IPS-20b (cell line): ENCODE results near the gene HSPB2.
"Not testable (repeated sequence)": the region's sequence is repeated elsewhere in the genome, so short reads cannot be mapped to it uniquely, and the experiment has no call there.

Experiments
- H3K27ac ChIP-seq: one replicate; pipeline ENCODE4 v1.5.1; 2013; ENCODE audit warnings: low read length
- H3K27me3 ChIP-seq: 2 replicates; pipeline ENCODE4 v1.6.1; 2013; ENCODE audit warnings: mild to moderate bottlenecking, low read length, inconsistent platforms; ENCODE audit not compliant: insufficient read depth
- H3K36me3 ChIP-seq: 2 replicates; pipeline ENCODE4 v1.6.1; 2013; ENCODE audit warnings: low read depth, mild to moderate bottlenecking, inconsistent platforms, low read length, moderate library complexity; ENCODE audit not compliant: insufficient read depth
- H3K4me1 ChIP-seq: 2 replicates; pipeline ENCODE4 v1.6.1; 2013; ENCODE audit warnings: mild to moderate bottlenecking, control low read depth, inconsistent platforms, low read length, moderate library complexity; ENCODE audit not compliant: insufficient read depth
- H3K4me3 ChIP-seq: 2 replicates; pipeline ENCODE4 v1.5.1; 2013; ENCODE audit warnings: mild to moderate bottlenecking, low read length, inconsistent platforms
- H3K9ac ChIP-seq: 2 replicates; pipeline ENCODE4 v1.6.1; 2013; ENCODE audit warnings: low read depth, mild to moderate bottlenecking, inconsistent platforms, low read length, moderate library complexity
- H3K9me3 ChIP-seq: 2 replicates; pipeline ENCODE4 v1.6.1; 2013; ENCODE audit warnings: mild to moderate bottlenecking, low read depth, low read length, inconsistent platforms; ENCODE audit not compliant: insufficient read depth

The HSPB2 gene

DNA sequence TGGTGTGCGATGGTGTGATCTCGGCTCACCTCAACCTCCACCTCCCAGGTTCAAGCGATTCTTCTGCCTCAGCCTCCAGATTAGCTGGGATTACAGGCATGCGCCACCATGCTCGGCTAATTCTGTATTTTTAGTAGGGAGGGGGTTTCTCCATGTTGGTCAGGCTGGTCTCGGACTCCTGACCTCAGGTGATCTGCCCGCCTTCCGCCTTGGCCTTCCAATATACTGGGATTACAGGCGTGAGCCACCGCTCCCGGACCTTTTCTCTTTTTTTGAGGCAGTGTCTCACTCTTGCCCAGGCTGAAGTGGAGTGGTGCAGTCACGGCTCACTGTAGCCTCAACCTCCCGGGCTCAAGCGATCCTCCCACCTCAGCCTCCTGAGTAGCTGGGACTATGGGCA is 20.6 kb downstream of the HSPB2 start:
- not testable (repeated sequence) for H3K9ac ChIP-seq, H3K27me3 ChIP-seq, H3K9me3 ChIP-seq, H3K36me3 ChIP-seq, H3K27ac ChIP-seq, H3K4me3 ChIP-seq
- peaks cover 16% of the 10 kb centered on the region; the same call in 1 of the 2 replicates for H3K4me1 ChIP-seq

DNA sequence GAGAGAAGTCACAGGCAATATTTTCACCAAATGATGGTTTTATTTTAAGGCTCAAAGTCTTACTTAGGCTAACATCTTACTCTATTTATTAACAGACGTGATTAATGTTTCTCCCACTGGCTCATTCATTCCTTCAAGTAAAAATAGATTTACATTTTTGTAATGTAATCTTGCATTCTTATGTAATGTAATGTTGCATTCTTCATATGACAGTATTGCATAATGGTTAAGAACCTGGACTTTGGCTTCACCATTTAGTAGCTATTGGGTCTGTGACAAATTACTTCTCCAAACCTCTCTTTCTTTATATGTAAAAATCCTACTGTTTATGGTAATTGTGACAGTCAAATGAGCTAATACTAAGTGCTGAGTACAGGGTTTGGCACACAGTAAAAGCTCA is 21.3 kb downstream of the HSPB2 start:
- H3K4me1 ChIP-seq: peaks cover 19% of the 10 kb centered on the region; the same call in 1 of the 2 replicates
- no peak overlapping the region for H3K4me3 ChIP-seq
- H3K27ac ChIP-seq: no peak overlapping the region

DNA sequence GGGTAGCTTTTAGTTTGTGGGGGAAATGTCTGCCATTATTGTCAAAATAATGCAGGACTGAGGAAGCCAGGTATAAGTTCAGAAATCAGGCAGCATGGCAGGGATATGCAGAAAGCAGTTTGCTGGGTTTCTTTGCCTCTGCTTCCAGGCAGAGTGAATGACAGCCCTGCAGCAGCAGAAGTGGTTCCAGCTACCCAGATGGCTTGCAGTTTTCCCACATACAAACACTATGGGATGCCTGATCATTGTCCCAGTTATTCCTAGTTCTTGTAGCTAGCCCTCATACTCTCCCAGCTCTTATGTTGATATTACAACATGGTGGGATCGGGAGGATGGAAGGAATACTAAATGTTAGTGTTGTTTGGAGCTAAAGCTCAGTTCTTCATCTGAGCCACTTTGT is 21.8 kb downstream of the HSPB2 start:
- Histone ChIP-seq H3K4me1 (peaks cover 23% of the 10 kb centered on the region; the same call in 1 of the 2 replicates), H3K27ac (no peak overlapping the region), H3K27me3 (no peaks in the 10 kb centered on the region), H3K36me3 (no peaks in the 10 kb centered on the region), H3K9ac (no peak overlapping the region), H3K4me3 (no peak overlapping the region), H3K9me3 (no peaks in the 10 kb centered on the region)

More for the DNA sequence above, 21.3 kb downstream of the HSPB2 start:
- Histone ChIP-seq H3K27me3 (no peaks in the 10 kb centered on the region), H3K9ac (no peak overlapping the region), H3K36me3 (no peaks in the 10 kb centered on the region), H3K9me3 (no peaks in the 10 kb centered on the region)

DNA sequence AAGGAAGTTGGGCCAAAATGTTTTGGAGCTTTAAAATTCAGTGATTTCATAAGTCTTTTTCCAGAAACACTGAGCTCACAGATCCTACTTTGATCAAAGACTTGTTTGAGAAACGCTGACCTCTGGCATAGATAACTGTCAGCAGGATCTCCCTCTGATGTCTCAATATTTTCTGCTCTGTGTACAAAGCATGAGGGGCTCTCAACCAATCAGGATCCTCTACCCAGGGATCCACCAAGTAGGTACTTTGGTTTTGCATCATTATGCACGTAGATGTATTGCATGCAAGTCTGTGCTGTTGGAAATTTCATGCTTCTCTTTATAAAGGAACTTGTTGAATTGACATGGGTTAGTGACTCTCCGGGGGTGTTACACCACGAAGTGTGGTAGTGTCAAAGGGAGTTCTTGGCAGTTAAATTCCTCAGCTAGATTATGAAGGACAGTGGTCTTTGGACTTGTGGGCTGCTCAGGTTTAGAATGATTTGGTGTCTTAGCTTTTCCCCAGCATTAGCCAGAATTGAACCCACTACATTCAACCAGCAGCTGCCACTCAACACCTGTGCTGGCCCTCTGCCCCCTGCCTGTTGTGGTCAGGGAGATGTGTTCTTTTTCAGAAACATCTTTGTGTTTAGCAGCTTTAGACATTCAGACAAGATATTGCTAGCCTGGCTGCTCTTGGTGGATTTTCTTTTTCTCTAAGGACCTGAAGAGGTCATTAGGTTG is 22.9 kb downstream of the HSPB2 start:
- Histone ChIP-seq H3K9ac (no peak overlapping the region), H3K27ac (no peak overlapping the region), H3K4me3 (no peak overlapping the region), H3K9me3 (no peaks in the 10 kb centered on the region), H3K27me3 (no peaks in the 10 kb centered on the region), H3K4me1 (peaks cover 23% of the 10 kb centered on the region; the same call in 1 of the 2 replicates), H3K36me3 (no peaks in the 10 kb centered on the region)

DNA sequence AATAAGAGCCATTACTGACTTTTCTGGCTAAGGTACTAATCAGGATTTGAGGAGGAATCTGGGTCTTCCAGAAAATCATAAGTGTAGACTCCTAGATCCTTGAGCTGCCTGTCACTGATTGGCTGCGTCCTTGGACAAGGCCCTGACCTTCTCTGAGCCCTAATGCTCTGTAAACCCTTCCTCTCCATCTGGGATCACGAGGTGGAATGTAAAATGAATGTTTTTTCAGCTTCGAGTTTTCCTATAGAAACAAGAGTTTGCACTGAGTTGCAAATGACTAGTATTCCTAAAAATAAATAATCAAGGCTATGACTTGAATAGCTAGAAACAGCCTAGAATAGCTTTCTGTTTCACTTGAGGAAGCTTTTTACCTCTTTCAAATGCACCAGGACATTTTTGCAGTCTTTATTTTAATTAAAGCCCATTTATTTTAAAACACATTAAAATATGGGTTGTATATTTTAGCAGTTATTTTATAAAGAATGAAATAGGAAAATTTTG is 23.6 kb downstream of the HSPB2 start:
- peaks cover 23% of the 10 kb centered on the region; the same call in 1 of the 2 replicates for H3K4me1 ChIP-seq
- H3K27me3 ChIP-seq: no peaks in the 10 kb centered on the region
- H3K9ac ChIP-seq: peak overlapping the region; percentile 84; the same call in 1 of the 2 replicates
- H3K4me3 ChIP-seq: peak overlapping the region; percentile 78
- H3K36me3 ChIP-seq: no peaks in the 10 kb centered on the region
- no peak overlapping the region for H3K27ac ChIP-seq
- H3K9me3 ChIP-seq: no peaks in the 10 kb centered on the region

DNA sequence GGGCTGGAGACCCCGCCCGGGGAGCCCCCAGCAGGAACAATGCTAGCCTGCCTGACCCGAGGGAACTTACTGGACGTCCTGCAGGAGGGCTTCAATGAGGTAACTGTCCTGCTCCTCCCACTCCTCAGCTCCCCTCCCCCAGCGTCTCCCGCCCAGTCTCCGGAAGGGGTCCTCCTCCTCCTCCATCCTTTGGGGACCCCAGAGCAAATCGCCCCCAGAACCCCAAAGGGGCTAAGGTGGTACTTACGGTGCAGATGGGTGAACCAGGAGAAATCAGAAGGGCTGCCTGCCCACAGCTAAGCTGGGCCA is 24.9 kb downstream of the HSPB2 start:
- Histone ChIP-seq H3K36me3 (no peaks in the 10 kb centered on the region), H3K4me3 (peak overlapping the region; percentile 78), H3K27me3 (no peaks in the 10 kb centered on the region), H3K9me3 (no peaks in the 10 kb centered on the region), H3K4me1 (peaks cover 23% of the 10 kb centered on the region; the same call in 1 of the 2 replicates), H3K27ac (peak overlapping the region; percentile 57), H3K9ac (peak overlapping the region; percentile 84; the same call in 1 of the 2 replicates)

DNA sequence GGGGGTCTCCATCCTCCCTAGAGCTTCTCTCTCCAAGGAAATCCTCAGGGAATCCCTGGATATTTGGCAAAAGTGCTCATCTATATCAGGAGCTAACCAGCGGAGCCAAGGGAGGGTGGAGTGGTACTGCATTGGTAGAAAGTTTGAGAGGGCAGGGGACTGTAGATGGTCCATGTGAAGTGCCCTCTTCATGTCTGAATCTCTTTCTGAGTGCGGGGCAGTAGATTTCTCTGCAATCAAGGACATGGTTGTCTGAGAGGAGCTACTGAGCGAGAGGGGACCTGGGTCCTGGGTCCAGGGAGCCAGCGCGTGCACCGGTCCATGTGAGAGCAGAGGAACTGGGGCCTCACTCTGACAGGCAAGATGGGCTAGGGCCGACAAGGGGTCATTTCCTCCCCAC is 25.3 kb downstream of the HSPB2 start:
- Histone ChIP-seq H3K9me3 (no peaks in the 10 kb centered on the region), H3K9ac (peak overlapping the region; percentile 84; the same call in 1 of the 2 replicates), H3K36me3 (no peaks in the 10 kb centered on the region), H3K4me1 (peaks cover 23% of the 10 kb centered on the region; the same call in 1 of the 2 replicates), H3K4me3 (peak overlapping the region; percentile 78), H3K27me3 (no peaks in the 10 kb centered on the region), H3K27ac (peak overlapping the region; percentile 57)

DNA sequence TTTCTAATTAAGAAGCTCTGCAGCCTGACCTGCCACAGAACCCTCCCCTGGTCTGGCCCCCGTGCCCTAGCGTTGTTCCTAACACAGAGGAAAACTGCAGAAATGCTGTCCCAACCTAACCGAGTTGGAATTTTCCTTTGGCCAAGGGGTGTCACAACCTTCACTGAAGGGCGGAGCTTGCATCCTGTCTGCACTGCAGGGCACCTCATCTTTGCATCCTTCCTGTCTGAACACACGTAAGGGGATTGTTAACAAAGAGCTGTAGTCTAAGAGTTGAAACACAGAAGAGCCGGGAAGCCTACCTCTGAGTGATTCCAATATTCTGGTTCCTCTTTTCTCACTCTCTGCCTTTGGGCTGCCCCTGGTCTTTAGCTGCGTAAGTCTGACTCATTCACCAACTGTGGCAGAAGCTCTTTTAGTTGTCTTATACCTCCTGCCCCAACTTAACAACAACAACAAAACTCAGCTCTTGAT is 26.2 kb downstream of the HSPB2 start:
- H3K27ac ChIP-seq: no peak overlapping the region
- peak overlapping the region; percentile 84; the same call in 1 of the 2 replicates for H3K9ac ChIP-seq
- H3K4me3 ChIP-seq: peak overlapping the region; percentile 78; the same call in 1 of the 2 replicates
- H3K4me1 ChIP-seq: peaks cover 23% of the 10 kb centered on the region; the same call in 1 of the 2 replicates
- no peaks in the 10 kb centered on the region for H3K27me3 ChIP-seq
- H3K9me3 ChIP-seq: no peaks in the 10 kb centered on the region
- H3K36me3 ChIP-seq: no peaks in the 10 kb centered on the region

DNA sequence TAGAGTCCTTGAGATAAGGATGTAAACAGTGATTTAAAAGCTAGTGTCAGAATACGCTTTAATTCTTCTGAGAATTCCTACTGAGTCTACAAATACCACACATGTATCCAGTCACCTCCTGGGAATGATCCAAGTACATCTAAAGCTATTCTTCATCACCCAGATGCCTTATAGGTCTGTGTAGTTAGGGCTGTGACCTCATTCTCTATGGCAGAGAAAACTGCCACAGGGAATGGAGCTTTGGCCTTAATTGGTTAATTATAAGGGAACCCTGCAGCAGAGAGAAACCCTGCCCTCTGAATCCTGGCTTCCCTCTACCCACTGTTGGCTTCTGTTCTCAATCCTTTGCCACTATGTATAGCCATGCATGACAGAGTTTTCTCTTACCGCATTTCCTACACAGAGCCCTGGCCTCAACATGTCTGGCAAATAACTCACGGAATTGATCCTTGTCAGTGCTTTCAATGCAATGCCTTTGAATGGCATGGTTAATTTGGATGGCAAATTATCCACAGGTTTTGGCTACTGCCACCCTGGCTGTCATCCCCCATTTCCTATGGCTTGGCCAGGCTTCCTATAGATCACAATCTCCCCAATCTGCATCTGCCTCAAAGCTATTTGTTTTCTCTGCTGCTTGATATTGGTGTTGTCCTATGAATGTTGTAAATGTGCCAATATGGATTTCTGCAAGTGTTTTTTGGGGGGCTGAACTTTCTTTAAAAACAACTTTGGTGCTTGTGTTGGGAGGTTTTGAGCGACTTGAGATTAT is 27.5 kb downstream of the HSPB2 start:
- peaks cover 22% of the 10 kb centered on the region; the same call in 1 of the 2 replicates for H3K4me1 ChIP-seq
- H3K4me3 ChIP-seq: no peak overlapping the region
- H3K27me3 ChIP-seq: no peaks in the 10 kb centered on the region
- H3K9me3 ChIP-seq: no peaks in the 10 kb centered on the region
- H3K9ac ChIP-seq: no peak overlapping the region
- H3K36me3 ChIP-seq: no peaks in the 10 kb centered on the region
- no peak overlapping the region for H3K27ac ChIP-seq

DNA sequence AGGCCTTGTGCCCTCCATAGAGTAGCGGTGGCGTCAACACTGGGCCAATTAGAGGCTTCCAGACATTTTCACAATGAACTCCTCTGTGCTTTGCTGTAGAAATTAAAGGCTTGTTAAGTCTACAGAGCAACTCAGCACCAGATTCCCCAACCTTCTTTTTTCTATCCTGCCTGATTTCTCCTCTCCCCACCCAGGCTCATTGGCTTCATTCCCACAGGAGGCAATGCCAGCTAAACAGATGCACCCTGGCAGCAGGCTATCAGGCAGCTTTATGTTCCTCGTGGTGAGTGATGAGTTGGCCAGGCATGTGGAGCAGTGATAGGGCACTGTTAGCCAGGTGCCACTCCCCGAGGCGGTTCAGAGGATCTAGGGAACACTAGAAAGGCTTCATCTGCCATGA is 29.4 kb downstream of the HSPB2 start:
- Histone ChIP-seq H3K4me1 (peaks cover 17% of the 10 kb centered on the region; the same call in 1 of the 2 replicates), H3K9me3 (no peaks in the 10 kb centered on the region)

DNA sequence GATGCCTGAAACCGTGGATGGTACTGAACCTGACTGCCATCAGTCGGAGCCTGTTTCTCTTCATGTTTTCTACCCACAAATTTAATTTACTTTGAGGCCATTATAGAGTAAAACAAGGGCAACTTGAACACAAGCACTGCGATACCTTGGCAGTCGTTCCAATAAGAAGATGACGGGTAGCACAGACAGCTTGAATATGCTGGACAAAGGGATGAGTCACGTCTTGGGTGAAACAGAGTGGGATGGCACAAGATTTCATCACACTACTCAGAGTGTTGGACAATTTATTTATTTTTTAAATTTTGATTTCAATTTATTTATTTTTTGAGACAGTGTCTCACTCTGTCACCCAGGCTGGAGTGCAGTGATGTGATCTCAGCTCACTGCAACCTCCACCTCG is 30.3 kb downstream of the HSPB2 start:
- H3K4me1 ChIP-seq: peaks cover 13% of the 10 kb centered on the region; the same call in 1 of the 2 replicates
- no peak overlapping the region for H3K4me3 ChIP-seq
- H3K36me3 ChIP-seq: no peaks in the 10 kb centered on the region
- no peaks in the 10 kb centered on the region for H3K27me3 ChIP-seq
- H3K9ac ChIP-seq: no peak overlapping the region
- no peaks in the 10 kb centered on the region for H3K9me3 ChIP-seq
- no peak overlapping the region for H3K27ac ChIP-seq

More for the DNA sequence above, 29.4 kb downstream of the HSPB2 start:
- Histone ChIP-seq H3K4me3 (no peak overlapping the region), H3K27ac (no peak overlapping the region), H3K36me3 (no peaks in the 10 kb centered on the region), H3K9ac (no peak overlapping the region), H3K27me3 (no peaks in the 10 kb centered on the region)
